Suprapubic skin (tissue), 4 donors: ENCODE measurements around the gene C2orf49. TPM values are rescaled to one million over a fixed set of nuclear protein-coding genes. Genes with fewer than 3 reads are reported as not detected.
"Not testable (repeated sequence)": the region's sequence is repeated elsewhere in the genome, so short reads cannot be mapped to it uniquely, and the experiment has no call there.

Experiments
- DNase-seq, 2 donors: peaks; one replicate each; pipeline ENCODE4 v3.0.0-alpha.2; 2019; ENCODE audit warnings: low spot score in 2 of 2
- H3K27ac ChIP-seq: fragments of 200-600 bp; sonication (generic); one replicate; pipeline ENCODE4 v1.5.1; 2019
- H3K27me3 ChIP-seq: fragments of 200-600 bp; sonication (generic); one replicate; pipeline ENCODE4 v1.5.1; 2019
- H3K36me3 ChIP-seq: fragments of 200-600 bp; sonication (generic); one replicate; pipeline ENCODE4 v1.5.1; 2019
- H3K4me1 ChIP-seq: fragments of 200-600 bp; sonication (generic); one replicate; pipeline ENCODE4 v1.5.1; 2019
- H3K4me3 ChIP-seq: fragments of 200-600 bp; sonication (generic); one replicate; pipeline ENCODE4 v1.5.1; 2019; ENCODE audit warnings: mild to moderate bottlenecking
- H3K9me3 ChIP-seq: fragments of 200-600 bp; sonication (generic); one replicate; pipeline ENCODE4 v1.5.1; 2019
- EP300 ChIP-seq: sonication (generic); formaldehyde crosslinking; IDR thresholded peaks from one replicate; pipeline ENCODE4 v1.6.1; 2017; ENCODE audit warnings: antibody characterized with exemption
- POLR2A ChIP-seq, 2 donors: fragments of 450-650 bp; IDR thresholded peaks; one replicate each; pipeline ENCODE4 v1.6.1; 2017; ENCODE audit warnings: antibody characterized with exemption in 2 of 2, mild to moderate bottlenecking in 2 of 2, moderate library complexity in 2 of 2
- POLR2AphosphoS5 ChIP-seq, 3 donors: sonication (generic); formaldehyde crosslinking; IDR thresholded peaks; one replicate each; pipeline ENCODE4 v1.6.1; 2017; ENCODE audit warnings: antibody characterized with exemption in 3 of 3
- WGBS: methylation state at CpG from one replicate; pipeline ENCODE4 v1.1.5; 2018; 5-methylcytosine and 5-hydroxymethylcytosine counted together
- total RNA-seq, 4 donors: library from RNA; depleted of rRNA; stranded (reverse); fragments of >200 nt; gene quantifications; one replicate each; pipeline ENCODE4 v1.1.0, GENCODE V29; 2016
- TF ChIP-seq, protein P1 (sequence below), 2 donors: fragments of 200-600 bp in 1 of 2; fragments of 450-650 bp in 1 of 2; sonication (generic) in 1 of 2; IDR thresholded peaks; one replicate each; pipeline ENCODE4 v1.5.1; 2016 to 2019; ENCODE audit warnings: antibody characterized with exemption in 2 of 2, mild to moderate bottlenecking in 1 of 2, moderate library complexity in 1 of 2

Gene C2orf49
- total RNA-seq, 4 donors from 2014 or later, result 17.5 to 33.6 (median 27.8) TPM

DNA sequence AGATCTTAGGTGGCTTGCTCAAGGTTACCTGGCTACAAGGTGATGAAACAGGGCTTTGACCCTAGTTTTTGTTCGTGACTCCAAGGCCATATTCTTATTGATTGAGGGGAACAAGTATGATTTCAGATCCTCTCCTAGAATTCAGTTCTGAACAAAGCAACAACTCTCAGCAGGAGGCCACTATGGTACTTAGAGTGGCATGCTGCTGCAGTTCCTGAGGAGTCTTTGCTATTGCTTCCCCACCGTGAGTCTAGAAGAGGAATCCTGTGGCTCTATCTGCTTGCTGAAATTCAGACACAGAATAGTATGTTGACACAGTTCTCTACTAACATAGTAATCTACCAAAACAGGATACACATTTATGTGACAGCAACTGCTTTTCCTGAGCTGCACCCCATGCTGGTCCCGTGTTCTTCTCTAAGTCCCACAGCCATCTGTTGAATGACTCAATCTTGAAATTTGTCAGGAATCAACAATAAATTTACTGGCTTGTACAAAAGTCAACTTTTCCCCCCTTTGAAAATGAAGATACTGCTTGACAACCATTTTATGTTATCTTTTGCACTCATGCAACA is 11.9 kb upstream of the C2orf49 start:
- H3K4me3 ChIP-seq, result no peak overlapping the region
- H3K27me3 ChIP-seq, result no peaks in the 10 kb centered on the region
- TF ChIP-seq, protein P1, sequence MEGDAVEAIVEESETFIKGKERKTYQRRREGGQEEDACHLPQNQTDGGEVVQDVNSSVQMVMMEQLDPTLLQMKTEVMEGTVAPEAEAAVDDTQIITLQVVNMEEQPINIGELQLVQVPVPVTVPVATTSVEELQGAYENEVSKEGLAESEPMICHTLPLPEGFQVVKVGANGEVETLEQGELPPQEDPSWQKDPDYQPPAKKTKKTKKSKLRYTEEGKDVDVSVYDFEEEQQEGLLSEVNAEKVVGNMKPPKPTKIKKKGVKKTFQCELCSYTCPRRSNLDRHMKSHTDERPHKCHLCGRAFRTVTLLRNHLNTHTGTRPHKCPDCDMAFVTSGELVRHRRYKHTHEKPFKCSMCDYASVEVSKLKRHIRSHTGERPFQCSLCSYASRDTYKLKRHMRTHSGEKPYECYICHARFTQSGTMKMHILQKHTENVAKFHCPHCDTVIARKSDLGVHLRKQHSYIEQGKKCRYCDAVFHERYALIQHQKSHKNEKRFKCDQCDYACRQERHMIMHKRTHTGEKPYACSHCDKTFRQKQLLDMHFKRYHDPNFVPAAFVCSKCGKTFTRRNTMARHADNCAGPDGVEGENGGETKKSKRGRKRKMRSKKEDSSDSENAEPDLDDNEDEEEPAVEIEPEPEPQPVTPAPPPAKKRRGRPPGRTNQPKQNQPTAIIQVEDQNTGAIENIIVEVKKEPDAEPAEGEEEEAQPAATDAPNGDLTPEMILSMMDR (IDR thresholded peaks at IDR 0.05), result no peak
- no peak for TF ChIP-seq POLR2AphosphoS5 (IDR thresholded peaks at IDR 0.05)
- no peak for TF ChIP-seq EP300
- no peak for TF ChIP-seq POLR2A (IDR thresholded peaks at IDR 0.05)
- no peak overlapping the region for H3K27ac ChIP-seq
- 79% methylated on average over 3 of the region's 3 CpGs for WGBS
- H3K4me1 ChIP-seq, result peaks cover 33% of the 10 kb centered on the region
- no peaks in the 10 kb centered on the region for H3K9me3 ChIP-seq
- H3K36me3 ChIP-seq, result no peaks in the 10 kb centered on the region
- DNase-seq, result no peak

DNA sequence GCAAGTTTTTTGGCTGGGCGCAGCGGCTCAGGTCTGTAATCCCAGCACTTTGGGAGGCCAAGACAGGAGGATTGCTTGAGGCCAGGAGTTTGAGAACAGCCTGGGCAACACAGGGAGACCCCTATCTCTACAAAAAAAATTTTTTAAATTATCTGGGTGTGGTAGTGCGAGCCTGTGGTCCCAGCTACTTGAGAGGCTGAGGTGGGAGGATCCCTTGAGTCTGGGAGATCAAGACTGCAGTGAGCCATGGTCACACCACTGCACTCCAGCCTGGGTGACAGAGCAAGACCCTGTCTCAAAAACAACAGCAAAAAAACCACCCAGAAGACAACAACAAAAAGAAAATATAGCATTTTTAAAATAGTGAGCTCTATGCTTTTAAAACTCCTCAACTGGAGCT is 10.1 kb upstream of the C2orf49 start:
- peaks cover 37% of the 10 kb centered on the region for H3K4me1 ChIP-seq
- WGBS, result 76% methylated on average over 3 of the region's 3 CpGs
- H3K9me3 ChIP-seq, H3K27me3 ChIP-seq, H3K36me3 ChIP-seq, H3K27ac ChIP-seq, DNase-seq, H3K4me3 ChIP-seq: not testable (repeated sequence)

DNA sequence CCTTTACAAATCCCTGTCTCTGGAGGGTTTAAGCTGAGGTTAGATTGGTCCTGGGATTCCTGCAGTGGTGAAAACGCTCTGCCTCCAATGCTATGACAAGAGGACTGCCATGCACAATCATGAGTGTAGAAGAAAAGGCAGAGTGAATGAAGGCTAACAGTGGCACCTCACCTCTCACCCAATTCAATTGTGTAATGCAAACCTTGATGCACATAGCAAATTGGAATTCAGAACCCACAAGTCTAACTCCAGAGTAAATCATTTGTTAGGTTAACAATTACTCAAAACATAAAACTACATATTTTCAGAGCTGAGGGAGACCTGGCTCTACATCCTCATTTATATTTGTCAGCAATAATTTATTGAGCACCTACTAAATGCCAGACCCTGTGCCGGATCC is 9.7 kb upstream of the C2orf49 start:
- TF ChIP-seq EP300, result no peak
- no peak for TF ChIP-seq POLR2A (IDR thresholded peaks at IDR 0.05)
- TF ChIP-seq, protein P1 (IDR thresholded peaks at IDR 0.05), result no peak
- TF ChIP-seq POLR2AphosphoS5 (IDR thresholded peaks at IDR 0.05), result no peak
- 70% methylated on average over 2 of the region's 2 CpGs for WGBS
- Histone ChIP-seq H3K27ac (peak overlapping the region; percentile 84), H3K27me3 (no peaks in the 10 kb centered on the region), H3K4me3 (peak overlapping the region; percentile 84), H3K36me3 (no peaks in the 10 kb centered on the region), H3K4me1 (peaks cover 37% of the 10 kb centered on the region), H3K9me3 (no peaks in the 10 kb centered on the region)
- DNase-seq, result no peak

- Histone ChIP-seq H3K27ac (peak overlapping the region; percentile 84), H3K9me3 (no peaks in the 10 kb centered on the region), H3K4me3 (peak overlapping the region; percentile 84), H3K27me3 (no peaks in the 10 kb centered on the region), H3K36me3 (no peaks in the 10 kb centered on the region), H3K4me1 (peaks cover 36% of the 10 kb centered on the region)
- TF ChIP-seq POLR2A (IDR thresholded peaks at IDR 0.05) (no peak), POLR2AphosphoS5 (IDR thresholded peaks at IDR 0.05) (no peak), EP300 (no peak)
- TF ChIP-seq, protein P1 (IDR thresholded peaks at IDR 0.05), result no peak
- 27% methylated on average over 16 of the region's 16 CpGs for WGBS
- DNase-seq, result no peak
Observed at GRCh38 chr2:105328281-105329196, 8.8 kb upstream of the C2orf49 start.

GRCh38 chr2:105329197-105329554 is 8.2 kb upstream of the C2orf49 start:
- peak overlapping the region; percentile 84 for H3K4me3 ChIP-seq
- H3K4me1 ChIP-seq, result peaks cover 34% of the 10 kb centered on the region
- H3K36me3 ChIP-seq, result no peaks in the 10 kb centered on the region
- DNase-seq, result no peak
- peak overlapping the region; percentile 84 for H3K27ac ChIP-seq
- TF ChIP-seq, protein P1 (IDR thresholded peaks at IDR 0.05), result no peak
- TF ChIP-seq POLR2AphosphoS5 (IDR thresholded peaks at IDR 0.05), result no peak
- TF ChIP-seq POLR2A (IDR thresholded peaks at IDR 0.05), result no peak
- no peak for TF ChIP-seq EP300
- no peaks in the 10 kb centered on the region for H3K27me3 ChIP-seq
- 1% methylated on average over 12 of the region's 17 CpGs for WGBS
- no peaks in the 10 kb centered on the region for H3K9me3 ChIP-seq
